NCI-H2196 (cell line): ENCODE data around the gene RAB3D.
"Not testable (repeated sequence)": the region's sequence is repeated elsewhere in the genome, so short reads cannot be mapped to it uniquely, and the experiment has no call there.

Experiments
- DNase-seq: peaks from one replicate; lab custom pipeline; 2025; ENCODE audit not compliant: unreplicated experiment; lab: John Stamatoyannopoulos, UW

RAB3D gene

GRCh38 chr19:11367528-11367927 lies 28.1 kb upstream of the RAB3D start:
- DNase-seq, result no peak

- DNase-seq, result no peak
Measured at GRCh38 chr19:11365557-11366117, 26.2 kb upstream of the RAB3D start.

GRCh38 chr19:11364935-11365334 lies 25.5 kb upstream of the RAB3D start:
- DNase-seq, result no peak

GRCh38 chr19:11364296-11364904 lies 24.9 kb upstream of the RAB3D start:
- no peak for DNase-seq

GRCh38 chr19:11363881-11364280 lies 24.4 kb upstream of the RAB3D start:
- DNase-seq, result no peak

GRCh38 chr19:11361771-11362731 lies 22.6 kb upstream of the RAB3D start:
- DNase-seq, result no peak

- DNase-seq, result peak; percentile 60
Measured at GRCh38 chr19:11361037-11361770, 21.7 kb upstream of the RAB3D start.

- no peak for DNase-seq
Measured at GRCh38 chr19:11359421-11359820, 20.0 kb upstream of the RAB3D start.

- no peak for DNase-seq
Measured at GRCh38 chr19:11356676-11357550, 17.5 kb upstream of the RAB3D start.

- no peak for DNase-seq
Measured at GRCh38 chr19:11356074-11356397, 16.6 kb upstream of the RAB3D start.

- peak; percentile 96 for DNase-seq
Measured at GRCh38 chr19:11355160-11356073, 16.0 kb upstream of the RAB3D start, which contains the start of gene PLPPR2. TSS of gene PLPPR2 (plus strand) at chr19:11355432. CDS start at chr19:11357674, 2,242 bp downstream.

- not testable (repeated sequence) for DNase-seq
Measured at GRCh38 chr19:11354102-11354501, 14.6 kb upstream of the RAB3D start.

- no peak for DNase-seq
Measured at GRCh38 chr19:11349171-11349570, 9.7 kb upstream of the RAB3D start.

GRCh38 chr19:11347546-11348039 lies 8.1 kb upstream of the RAB3D start:
- DNase-seq, result no peak

GRCh38 chr19:11346104-11346940 lies 6.9 kb upstream of the RAB3D start, which contains the start of the genes CCDC159 and TMEM205:
TSS of gene CCDC159 (plus strand) at chr19:11346519. CDS start at chr19:11346607, 88 bp downstream.
TSS of gene TMEM205 (minus strand) at chr19:11346268. CDS start at chr19:11345619, 649 bp downstream.
- DNase-seq, result peak; percentile 99

- DNase-seq, result peak; percentile 55
Measured at GRCh38 chr19:11345122-11345803, 5.8 kb upstream of the RAB3D start.

- DNase-seq, result no peak
Measured at GRCh38 chr19:11342429-11342828, 3.0 kb upstream of the RAB3D start.
